Mesenchymal stem cell (in vitro differentiated cells and primary cell): ENCODE data around the gene TANC1.
"Not testable (repeated sequence)": the region's sequence is repeated elsewhere in the genome, so short reads cannot be mapped to it uniquely, and the experiment has no call there.

Experiments
- DNase-seq: peaks from one replicate; pipeline ENCODE4 v3.0.0-alpha.2; 2013
- H2AFZ ChIP-seq: one replicate; pipeline ENCODE4 v1.6.1; 2013; ENCODE audit warnings: low read depth, mild to moderate bottlenecking, control low read depth, inconsistent platforms, low read length, moderate library complexity
- H2AK5ac ChIP-seq: 2 replicates; pipeline ENCODE4 v1.6.1; 2013; ENCODE audit warnings: low read length, moderate library complexity, mild to moderate bottlenecking, inconsistent platforms; ENCODE audit not compliant: severe bottlenecking
- H2BK120ac ChIP-seq: one replicate; pipeline ENCODE4 v1.6.1; 2013; ENCODE audit warnings: low read depth, mild to moderate bottlenecking, inconsistent platforms, low read length, moderate library complexity
- H2BK12ac ChIP-seq, 2 experiments: one replicate each; pipeline ENCODE4 v1.6.1; 2013; ENCODE audit warnings: inconsistent platforms in 2 of 2, low read length in 2 of 2, mild to moderate bottlenecking in 2 of 2, moderate library complexity in 2 of 2, control low read depth in 1 of 2
- H2BK15ac ChIP-seq: one replicate; pipeline ENCODE4 v1.6.1; 2013; ENCODE audit warnings: mild to moderate bottlenecking, low read depth, inconsistent platforms; ENCODE audit not compliant: poor library complexity, severe bottlenecking
- H2BK5ac ChIP-seq: 2 replicates; pipeline ENCODE4 v1.6.1; 2013; ENCODE audit warnings: low read depth, mild to moderate bottlenecking, low read length, control low read depth, inconsistent platforms; ENCODE audit not compliant: poor library complexity, severe bottlenecking
- H3K14ac ChIP-seq, 2 experiments: one replicate each; pipeline ENCODE4 v1.6.1; 2013; ENCODE audit warnings: inconsistent platforms in 2 of 2, low read length in 2 of 2, control low read depth in 1 of 2, mild to moderate bottlenecking in 1 of 2, moderate library complexity in 1 of 2
- H3K18ac ChIP-seq, 2 experiments: one replicate each; pipeline ENCODE4 v1.6.1; 2013; ENCODE audit warnings: inconsistent platforms in 2 of 2, low read length in 2 of 2, control low read depth in 1 of 2, low read depth in 1 of 2, mild to moderate bottlenecking in 1 of 2
- H3K23ac ChIP-seq, 2 experiments: one replicate each; pipeline ENCODE4 v1.6.1; 2013; ENCODE audit warnings: inconsistent platforms in 2 of 2, low read length in 2 of 2, mild to moderate bottlenecking in 2 of 2, moderate library complexity in 2 of 2, control low read depth in 1 of 2
- H3K27ac ChIP-seq: 2 replicates; pipeline ENCODE4 v1.5.1; 2013; ENCODE audit warnings: mild to moderate bottlenecking, moderate library complexity, low read length, control low read depth, inconsistent platforms; ENCODE audit not compliant: poor library complexity, severe bottlenecking
- H3K27me3 ChIP-seq, 2 experiments: 2 replicates each; pipeline versions ENCODE4 v1.6.1 to v1.7.0; 2013; ENCODE audit warnings: low read length in 2 of 2, mild to moderate bottlenecking in 2 of 2, moderate library complexity in 2 of 2, control low read depth in 1 of 2, inconsistent platforms in 1 of 2; ENCODE audit not compliant: control insufficient read depth in 1 of 2, insufficient read depth in 1 of 2
- H3K36me3 ChIP-seq, 2 experiments: 2 replicates each; pipeline versions ENCODE4 v1.6.1 to v1.7.0; 2013; ENCODE audit warnings: low read length in 2 of 2, control low read depth in 1 of 2, inconsistent platforms in 1 of 2, low read depth in 1 of 2, mild to moderate bottlenecking in 1 of 2; ENCODE audit not compliant: insufficient read depth in 2 of 2, control insufficient read depth in 1 of 2
- H3K4ac ChIP-seq, 2 experiments: one replicate each; pipeline ENCODE4 v1.6.1; 2013; ENCODE audit warnings: inconsistent platforms in 2 of 2, low read length in 2 of 2, mild to moderate bottlenecking in 2 of 2, moderate library complexity in 2 of 2, control low read depth in 1 of 2, low read depth in 1 of 2
- H3K4me1 ChIP-seq: 2 replicates; pipeline ENCODE4 v1.6.1; 2013; ENCODE audit warnings: low read depth, low read length, control low read depth; ENCODE audit not compliant: control insufficient read depth, insufficient read depth
- H3K4me2 ChIP-seq: 2 replicates; pipeline ENCODE4 v1.6.1; 2013; ENCODE audit warnings: low read length, mild to moderate bottlenecking, inconsistent platforms; ENCODE audit not compliant: poor library complexity, severe bottlenecking
- H3K4me3 ChIP-seq, 2 experiments: 2 replicates each; pipeline versions ENCODE4 v1.5.1 to v1.7.0; 2013; ENCODE audit warnings: low read length in 2 of 2, mild to moderate bottlenecking in 2 of 2, control low read depth in 1 of 2, low read depth in 1 of 2; ENCODE audit not compliant: insufficient read depth in 1 of 2
- H3K79me1 ChIP-seq: replicated peaks from 2 replicates; pipeline ENCODE4 v1.6.1; 2013; ENCODE audit warnings: mild to moderate bottlenecking, control low read depth, low read length, inconsistent platforms; ENCODE audit not compliant: poor library complexity, severe bottlenecking
- H3K9ac ChIP-seq: 2 replicates; pipeline ENCODE4 v1.7.0; 2013; ENCODE audit warnings: mild to moderate bottlenecking, low read length, moderate library complexity
- H3K9me3 ChIP-seq: 2 replicates; pipeline ENCODE4 v1.7.0; 2013; ENCODE audit warnings: mild to moderate bottlenecking, low read length; ENCODE audit not compliant: control insufficient read depth
- H4K8ac ChIP-seq: one replicate; pipeline ENCODE4 v1.6.1; 2013; ENCODE audit warnings: inconsistent platforms, mild to moderate bottlenecking, low read length, moderate library complexity
- H4K91ac ChIP-seq: one replicate; pipeline ENCODE4 v1.6.1; 2013; ENCODE audit warnings: mild to moderate bottlenecking, low read length, inconsistent platforms
- WGBS: methylation state at CpG from one replicate; pipeline ENCODE4 v1.1.7; 2013; ENCODE audit warnings: mixed read lengths; 5-methylcytosine and 5-hydroxymethylcytosine counted together

The TANC1 gene

GRCh38 chr2:159138642-159139182 is 170.3 kb downstream of the TANC1 start:
- Histone ChIP-seq H3K27ac (no peak overlapping the region), H3K4me3 (no peak overlapping the region), H4K91ac (no peak overlapping the region), H3K4me2 (no peak overlapping the region), H2BK15ac (no peak overlapping the region), H2AK5ac (no peak overlapping the region), H3K9me3 (no peaks in the 10 kb centered on the region), H3K27me3 (no peaks in the 10 kb centered on the region), H3K9ac (no peak overlapping the region), H3K23ac (no peak overlapping the region), H3K4me1 (peaks cover 11% of the 10 kb centered on the region), H2BK12ac (no peak overlapping the region), H3K36me3 (peaks cover 0 to 4% of the 10 kb centered on the region in 2 experiments), H3K18ac (no peak overlapping the region), H3K4ac (no peak overlapping the region), H2BK5ac (no peak overlapping the region), H3K79me1 (peaks cover 20% of the 10 kb centered on the region), H2BK120ac (no peak overlapping the region), H4K8ac (no peak overlapping the region), H2AFZ (no peak overlapping the region), H3K14ac (no peak overlapping the region)
- peak; percentile 25 for DNase-seq
- 60% methylated on average over 5 of the region's 5 CpGs for WGBS

GRCh38 chr2:159139216-159139933 is 170.9 kb downstream of the TANC1 start:
- no peak overlapping the region for H2AK5ac ChIP-seq

GRCh38 chr2:159140070-159140769 is 171.8 kb downstream of the TANC1 start:
- Histone ChIP-seq H3K27me3 (no peaks in the 10 kb centered on the region), H3K36me3 (peaks cover 0 to 4% of the 10 kb centered on the region in 2 experiments), H2BK15ac (no peak overlapping the region), H3K79me1 (peaks cover 18% of the 10 kb centered on the region), H2BK5ac (no peak overlapping the region), H3K4me3 (no peak overlapping the region), H3K4ac (peak overlapping the region in 1 of 2 experiments; percentile 83), H4K91ac (no peak overlapping the region), H3K23ac (no peak overlapping the region), H2BK120ac (no peak overlapping the region), H3K14ac (no peak overlapping the region), H3K9ac (no peak overlapping the region), H3K4me1 (peaks cover 10% of the 10 kb centered on the region), H2AK5ac (no peak overlapping the region), H3K27ac (no peak overlapping the region), H3K18ac (peak overlapping the region in 1 of 2 experiments; percentile 68), H4K8ac (no peak overlapping the region), H3K9me3 (no peaks in the 10 kb centered on the region), H3K4me2 (no peak overlapping the region), H2AFZ (no peak overlapping the region), H2BK12ac (peak overlapping the region in 1 of 2 experiments; percentile 54)
- DNase-seq: peak; percentile 93
- 19% methylated on average over 1 of the region's 2 CpGs for WGBS

More at GRCh38 chr2:159139216-159139933, 170.9 kb downstream of the TANC1 start:
- Histone ChIP-seq H3K36me3 (peaks cover 0 to 4% of the 10 kb centered on the region in 2 experiments), H3K4ac (no peak overlapping the region), H2BK120ac (no peak overlapping the region), H3K23ac (no peak overlapping the region), H3K4me2 (no peak overlapping the region), H2BK15ac (no peak overlapping the region), H3K4me3 (no peak overlapping the region), H2BK5ac (no peak overlapping the region), H3K9me3 (no peaks in the 10 kb centered on the region), H3K18ac (no peak overlapping the region), H3K79me1 (peaks cover 20% of the 10 kb centered on the region), H4K91ac (no peak overlapping the region), H3K27me3 (no peaks in the 10 kb centered on the region), H3K27ac (no peak overlapping the region), H3K14ac (no peak overlapping the region), H2BK12ac (no peak overlapping the region), H4K8ac (no peak overlapping the region), H3K4me1 (peaks cover 11% of the 10 kb centered on the region), H2AFZ (no peak overlapping the region), H3K9ac (no peak overlapping the region)
- no CpG with 5 or more reads among the region's 5 CpGs for WGBS
- DNase-seq: peak; percentile 44

GRCh38 chr2:159140821-159141220 is 172.4 kb downstream of the TANC1 start:
- not testable (repeated sequence) for H3K9ac ChIP-seq, H3K27me3 ChIP-seq, H4K8ac ChIP-seq, H3K4me1 ChIP-seq, H4K91ac ChIP-seq, H3K36me3 ChIP-seq, H3K27ac ChIP-seq, H3K4me2 ChIP-seq, H2BK5ac ChIP-seq, H2AFZ ChIP-seq, H3K14ac ChIP-seq, H3K9me3 ChIP-seq, H3K18ac ChIP-seq, H3K23ac ChIP-seq, H3K4me3 ChIP-seq, DNase-seq, H2BK15ac ChIP-seq, H3K4ac ChIP-seq, H2BK120ac ChIP-seq
- Histone ChIP-seq H2AK5ac (peak overlapping the region; percentile 30), H2BK12ac (peak overlapping the region in 1 of 2 experiments; percentile 37), H3K79me1 (peaks cover 21% of the 10 kb centered on the region)
- WGBS: 78% methylated on average over 4 of the region's 4 CpGs
